ENCODE measurements around the gene MICALL2.

MICALL2 gene

DNA sequence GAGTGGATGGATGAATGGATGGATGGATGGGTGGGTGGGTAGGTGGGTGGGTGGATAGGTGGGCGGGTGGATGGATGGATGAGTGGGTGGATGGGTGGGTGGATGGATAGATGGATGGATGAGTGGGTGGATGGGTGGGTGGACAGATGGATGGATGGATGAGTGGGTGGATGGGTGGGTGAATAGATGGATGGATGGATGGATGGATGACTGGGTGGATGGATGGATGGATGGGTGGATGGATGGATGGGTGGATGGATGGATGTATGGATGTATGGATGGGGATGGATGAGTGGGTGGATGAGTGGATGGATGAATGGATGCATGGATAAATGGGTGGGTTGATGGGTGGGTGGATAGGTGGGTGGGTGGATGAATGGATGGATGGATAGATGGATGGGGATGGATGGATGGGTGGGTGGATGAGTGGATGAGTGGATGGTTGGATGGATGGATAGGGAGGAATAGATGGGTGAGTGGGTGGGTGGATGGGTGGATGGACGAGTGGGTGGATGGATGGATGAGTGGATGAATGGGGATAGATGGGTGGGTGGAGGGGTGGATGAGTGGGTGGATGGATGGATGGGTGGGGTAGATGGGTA, 43.8 kb downstream of the MICALL2 start:
- no peak for DNase-seq (ENCODE audit: low read depth)

DNA sequence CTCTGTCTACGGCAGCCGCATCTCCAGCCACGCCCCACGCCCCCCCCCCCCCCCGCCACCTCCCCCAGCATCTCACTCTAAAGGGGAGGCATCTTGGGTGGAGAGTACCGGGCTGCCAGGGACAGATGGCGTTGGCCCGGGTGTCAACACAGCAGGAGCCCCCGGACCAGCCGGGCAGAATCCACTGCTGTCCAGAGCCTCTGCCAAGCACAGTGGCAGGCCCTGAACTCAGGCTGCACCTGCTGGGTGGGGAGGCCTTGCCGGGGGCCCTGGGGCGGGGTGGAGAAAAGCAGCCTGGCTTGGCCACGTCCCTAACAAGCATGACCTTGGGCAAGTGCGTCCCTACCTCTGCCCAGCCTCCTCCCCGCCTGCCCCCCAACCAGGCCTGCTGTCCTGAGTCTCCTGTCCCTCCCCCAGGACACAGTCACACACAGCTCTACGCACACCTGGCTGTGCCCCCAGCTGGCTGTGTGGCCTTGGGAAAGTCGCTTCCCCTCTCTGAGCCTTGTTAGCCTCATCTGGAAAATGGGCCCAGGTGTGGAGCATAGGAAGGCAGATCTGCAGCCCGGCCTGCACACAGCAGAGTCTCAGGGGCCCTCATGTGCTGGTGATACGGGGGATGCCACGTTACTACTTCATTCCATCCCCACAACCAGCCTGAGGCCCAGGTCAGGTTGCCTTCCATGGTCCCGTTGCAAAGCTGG, 45.2 kb downstream of the MICALL2 start:
- no peak for DNase-seq (ENCODE audit: low read depth)

DNA sequence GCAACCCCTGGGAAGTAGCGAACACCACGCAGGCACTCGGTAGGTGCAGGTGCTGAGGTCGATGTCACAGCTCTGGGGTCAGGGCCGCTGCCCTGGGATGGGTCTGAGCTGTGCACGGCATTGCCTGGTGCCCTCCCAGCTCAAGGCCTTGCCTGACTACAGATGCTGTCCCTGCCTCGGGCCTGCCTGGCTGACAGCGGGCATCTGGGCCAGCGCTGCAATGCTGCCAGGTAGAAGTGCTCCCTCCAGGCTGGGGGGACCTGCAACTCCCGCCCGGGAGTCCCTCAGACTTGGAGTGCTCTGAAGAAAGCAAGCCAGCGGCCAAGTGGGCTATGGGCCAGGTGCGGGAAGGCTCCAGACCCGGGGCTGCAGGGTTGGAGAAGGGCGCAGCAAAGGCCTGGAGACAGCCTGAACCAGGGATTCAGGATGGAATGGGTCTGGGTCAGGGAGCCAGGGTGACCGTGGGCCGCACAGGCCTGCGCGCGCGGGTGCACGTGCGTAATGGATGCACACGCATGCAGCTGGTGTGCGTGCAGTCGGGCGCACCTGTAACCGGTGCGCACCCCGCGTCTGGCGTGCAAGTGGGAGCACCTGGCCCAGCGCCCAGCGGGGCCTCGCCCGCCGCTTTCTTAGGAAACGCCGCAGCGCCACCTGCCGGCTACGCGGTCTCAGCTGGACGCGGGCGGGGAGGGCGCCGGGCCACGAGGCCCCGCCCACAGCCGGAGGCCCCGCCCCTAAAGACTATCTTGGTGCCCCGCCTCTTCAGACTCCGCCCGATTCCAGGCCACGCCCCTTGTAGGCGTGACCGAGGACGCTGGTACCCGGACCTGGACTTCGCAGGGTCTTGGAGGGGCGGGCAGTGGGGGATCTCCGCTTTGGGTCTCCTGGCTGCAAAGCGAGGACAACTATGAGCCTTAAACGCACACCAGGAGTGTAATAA, 46.7 kb downstream of the MICALL2 start:
- peak; percentile 75 for DNase-seq (ENCODE audit: low read depth)

DNA sequence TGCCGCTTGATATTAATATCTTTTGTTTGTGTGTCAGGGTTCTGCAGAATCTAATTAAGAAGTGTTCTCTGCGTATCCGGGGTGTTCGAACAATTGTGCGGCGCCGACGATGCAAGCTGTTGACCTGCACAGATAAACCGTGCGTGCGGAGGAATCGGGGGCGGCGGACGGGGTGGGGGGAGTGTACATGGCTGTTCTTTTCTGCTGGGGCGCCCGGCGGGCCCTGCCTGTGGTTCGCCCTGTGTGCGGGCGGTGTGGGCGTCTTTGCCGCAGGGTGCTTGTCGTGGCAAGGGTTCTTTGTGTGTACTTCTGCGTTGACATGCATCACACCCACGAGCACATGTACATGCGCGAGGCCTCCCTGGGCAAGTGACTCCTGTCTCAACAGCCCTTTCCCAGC, 47.9 kb downstream of the MICALL2 start:
- no peak for DNase-seq (ENCODE audit: low read depth)

DNA sequence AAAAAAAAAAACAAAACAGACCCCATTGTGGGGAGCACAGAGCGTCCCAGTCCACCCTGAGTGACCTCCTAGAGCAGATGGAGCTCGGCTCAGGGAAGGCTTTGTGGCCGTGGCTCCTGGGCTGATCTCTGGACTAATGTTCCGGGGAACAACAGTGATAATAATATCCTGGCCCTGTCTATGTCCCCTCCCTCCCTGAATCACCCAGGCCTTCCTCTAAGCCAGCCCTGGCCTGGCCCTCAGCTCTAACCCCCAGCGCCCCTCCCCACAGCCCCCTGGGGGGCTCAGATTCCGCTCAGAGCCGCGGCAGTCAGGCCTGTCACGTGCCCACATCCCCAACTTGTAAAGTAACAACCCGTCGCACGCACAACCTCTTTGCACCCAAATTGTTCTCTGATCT, 48.3 kb downstream of the MICALL2 start:
- no peak for DNase-seq (ENCODE audit: low read depth)

DNA sequence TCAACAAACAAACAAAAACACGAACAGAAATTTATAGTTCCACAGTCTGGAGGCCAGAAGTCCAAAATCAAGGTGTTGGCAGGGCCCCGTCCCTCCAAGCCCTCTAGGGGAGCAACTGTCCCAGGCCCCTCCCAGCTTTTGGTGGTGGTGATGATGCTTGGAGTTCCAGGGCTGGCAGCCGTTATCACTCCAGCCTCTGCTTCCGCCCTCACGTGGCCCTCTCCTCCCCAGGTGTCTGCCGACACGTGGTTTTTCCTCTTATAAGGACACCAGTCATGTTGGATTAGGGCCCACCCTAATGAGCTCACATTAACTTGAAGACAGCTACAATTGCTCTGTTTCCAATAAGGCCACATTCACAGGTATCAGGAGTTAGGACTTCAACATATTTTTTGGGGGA, 49.7 kb downstream of the MICALL2 start:
- no peak for DNase-seq (ENCODE audit: low read depth)

DNA sequence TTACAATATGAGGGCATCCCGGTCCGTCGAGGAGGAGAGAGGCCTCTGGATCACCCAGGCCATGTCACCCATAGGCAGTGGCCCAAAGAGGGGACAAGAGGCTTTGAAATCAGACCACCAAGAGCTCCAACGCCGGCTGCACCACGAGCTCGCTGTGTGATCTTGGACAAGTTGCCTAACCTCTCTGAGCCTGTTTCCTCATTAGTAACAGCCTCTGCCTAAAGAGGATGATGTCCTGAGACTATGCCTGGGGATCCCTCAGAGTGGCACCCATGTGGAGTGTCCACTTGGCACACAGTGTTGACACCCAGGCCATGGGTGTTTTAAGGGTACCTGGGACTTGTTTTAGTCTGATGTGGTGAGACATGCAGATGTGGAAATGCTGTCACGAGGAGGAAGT, 50.8 kb downstream of the MICALL2 start:
- no peak for DNase-seq (ENCODE audit: low read depth)

DNA sequence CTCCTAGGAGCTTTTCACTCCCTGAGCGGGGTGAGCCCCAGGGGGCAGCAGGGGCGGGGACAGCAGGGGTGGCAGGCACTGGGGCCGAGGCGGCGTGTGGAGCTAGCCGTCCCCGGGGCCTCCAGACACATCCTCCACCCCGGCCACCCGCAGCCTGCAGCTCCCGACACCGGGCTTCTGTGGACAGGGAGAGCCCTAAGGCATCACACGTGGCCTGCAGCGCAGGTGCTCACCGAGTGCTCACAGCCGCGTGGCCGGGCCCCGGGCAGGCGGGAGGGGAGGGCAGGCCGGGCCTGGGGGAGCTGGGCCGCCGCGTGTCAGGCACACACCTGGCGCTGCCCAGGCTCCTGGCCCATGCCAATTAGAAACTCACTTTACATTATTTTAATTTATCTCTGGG, 51.4 kb downstream of the MICALL2 start:
- DNase-seq (ENCODE audit: low read depth): no peak

DNA sequence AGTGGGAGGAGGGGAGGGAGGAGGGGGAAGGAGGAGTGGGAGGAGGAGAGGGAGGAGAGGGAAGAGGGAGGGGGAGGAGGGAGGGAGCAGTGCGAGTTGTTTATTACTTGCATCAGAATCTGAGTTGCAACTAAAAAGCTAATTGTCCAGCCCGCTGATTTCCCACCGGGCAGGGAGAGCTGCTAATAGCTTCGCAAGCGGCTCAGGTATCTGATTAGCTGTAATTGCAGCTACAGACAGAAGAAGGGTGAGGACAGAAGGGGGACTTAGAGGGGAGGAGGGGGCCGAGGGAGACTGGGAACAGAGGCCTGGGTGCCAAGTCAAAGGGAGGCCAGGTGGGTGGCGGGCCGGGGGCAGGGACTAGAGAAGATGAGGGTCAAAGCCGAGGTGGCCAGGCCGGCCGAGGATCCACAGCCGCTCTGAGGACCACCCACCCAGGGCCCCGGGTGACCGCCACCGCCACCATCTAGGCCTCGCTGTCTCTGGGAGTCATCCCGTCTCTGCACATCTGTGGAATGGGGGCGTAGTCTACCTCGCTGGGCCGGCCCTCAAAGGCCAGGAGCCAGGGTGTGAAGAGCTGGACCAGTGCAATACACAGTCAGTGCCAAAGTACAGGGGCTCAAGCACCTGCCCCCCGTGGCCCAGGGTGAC, 54.2 kb downstream of the MICALL2 start:
- no peak for DNase-seq (ENCODE audit: low read depth)

DNA sequence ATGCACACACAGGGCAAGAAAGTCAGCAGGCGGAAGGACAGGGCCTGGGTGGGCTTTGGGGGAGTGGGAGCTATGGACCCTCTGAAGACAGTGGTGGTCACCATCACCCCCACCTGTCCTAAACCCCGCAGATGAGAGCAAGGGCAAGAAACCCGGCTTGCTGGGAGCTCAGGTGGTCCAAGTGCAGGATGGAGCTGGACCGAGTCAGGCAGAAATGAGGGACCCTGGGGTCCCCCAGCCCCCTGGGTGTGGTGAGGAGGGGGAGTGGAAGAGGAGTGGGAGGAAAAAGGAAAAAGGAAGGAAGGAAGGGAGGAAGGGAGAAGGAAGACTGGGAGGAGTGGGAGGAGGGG, 54.8 kb downstream of the MICALL2 start:
- no peak for DNase-seq (ENCODE audit: low read depth)

DNA sequence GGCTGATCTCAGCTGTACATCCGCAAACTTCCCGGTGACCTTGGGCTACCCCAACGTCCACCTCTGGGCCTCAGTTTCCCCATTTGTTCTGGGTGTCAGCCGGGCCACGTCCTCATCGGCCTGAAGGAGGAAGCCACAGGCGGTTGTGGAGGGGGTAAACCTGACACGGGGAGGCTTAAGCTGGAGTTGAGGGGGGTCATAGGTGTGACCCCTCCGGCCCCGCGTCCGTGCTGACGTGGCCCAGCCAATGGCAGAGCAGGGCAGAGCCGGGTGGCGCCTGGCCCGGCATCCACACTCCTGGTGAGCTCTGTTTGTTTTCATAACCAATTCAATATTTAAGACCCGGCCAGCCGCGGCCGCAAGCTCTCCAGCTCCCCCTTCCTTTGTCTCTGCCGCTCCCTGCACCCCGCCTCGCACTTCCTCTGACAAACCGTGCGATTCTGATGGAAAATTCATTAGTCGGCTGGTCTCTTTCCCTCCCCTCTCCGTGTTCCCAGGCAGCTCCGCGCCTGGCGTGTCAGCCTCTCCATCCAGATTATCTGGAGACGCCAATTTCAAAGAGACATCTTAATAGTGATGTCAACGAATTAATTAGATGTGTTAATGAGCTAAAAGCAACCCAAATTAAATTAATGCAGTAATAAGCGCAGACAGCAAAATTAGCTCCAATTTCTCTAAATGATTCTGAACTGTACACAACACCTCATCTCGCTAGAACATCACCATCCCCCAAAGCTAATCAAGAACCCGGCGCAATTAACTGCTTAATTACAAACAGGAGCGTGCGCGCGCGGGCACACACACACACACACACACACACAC, 55.4 kb downstream of the MICALL2 start:
- DNase-seq (ENCODE audit: low read depth): no peak

DNA sequence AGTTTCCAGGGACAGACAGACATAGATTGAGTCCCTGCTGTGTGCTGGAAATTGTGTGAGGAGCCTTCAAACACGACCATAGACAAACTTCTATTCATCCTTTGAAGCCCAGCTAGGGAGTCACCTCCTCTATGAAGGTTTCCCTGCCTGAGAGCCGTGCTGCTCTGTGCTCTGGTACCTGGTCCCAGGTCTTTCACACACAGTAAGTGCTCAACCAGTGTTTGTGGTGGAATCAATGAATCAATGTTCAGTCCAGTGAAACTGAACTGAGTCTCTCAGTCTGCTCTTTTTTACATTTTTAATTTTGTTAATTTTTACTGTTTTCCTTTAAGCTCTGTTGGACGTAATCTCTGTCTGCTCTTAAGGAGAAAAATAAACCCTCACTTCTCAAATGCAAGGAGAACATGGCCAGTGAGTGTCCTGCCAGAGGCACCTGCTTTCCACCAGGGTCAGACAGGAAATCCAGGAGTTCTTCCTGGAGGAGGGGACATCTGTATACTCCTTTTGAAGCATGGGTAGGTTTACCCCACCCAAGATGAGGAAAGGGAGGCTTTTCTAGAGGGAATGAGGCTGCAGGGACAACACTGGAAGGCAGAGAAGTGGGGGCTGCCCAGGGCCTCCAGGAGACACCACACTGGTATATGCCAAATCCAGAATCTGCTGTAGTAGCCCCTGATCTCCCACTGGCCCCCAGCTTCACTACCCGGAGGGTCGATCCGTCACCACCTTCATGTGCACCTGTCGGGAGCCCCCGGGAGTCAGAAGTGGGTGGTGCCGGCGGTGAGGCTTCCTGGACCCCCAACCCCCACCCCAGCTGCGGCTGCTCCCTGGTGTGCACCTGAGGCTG, 56.3 kb downstream of the MICALL2 start:
- no peak for DNase-seq (ENCODE audit: low read depth)

DNA sequence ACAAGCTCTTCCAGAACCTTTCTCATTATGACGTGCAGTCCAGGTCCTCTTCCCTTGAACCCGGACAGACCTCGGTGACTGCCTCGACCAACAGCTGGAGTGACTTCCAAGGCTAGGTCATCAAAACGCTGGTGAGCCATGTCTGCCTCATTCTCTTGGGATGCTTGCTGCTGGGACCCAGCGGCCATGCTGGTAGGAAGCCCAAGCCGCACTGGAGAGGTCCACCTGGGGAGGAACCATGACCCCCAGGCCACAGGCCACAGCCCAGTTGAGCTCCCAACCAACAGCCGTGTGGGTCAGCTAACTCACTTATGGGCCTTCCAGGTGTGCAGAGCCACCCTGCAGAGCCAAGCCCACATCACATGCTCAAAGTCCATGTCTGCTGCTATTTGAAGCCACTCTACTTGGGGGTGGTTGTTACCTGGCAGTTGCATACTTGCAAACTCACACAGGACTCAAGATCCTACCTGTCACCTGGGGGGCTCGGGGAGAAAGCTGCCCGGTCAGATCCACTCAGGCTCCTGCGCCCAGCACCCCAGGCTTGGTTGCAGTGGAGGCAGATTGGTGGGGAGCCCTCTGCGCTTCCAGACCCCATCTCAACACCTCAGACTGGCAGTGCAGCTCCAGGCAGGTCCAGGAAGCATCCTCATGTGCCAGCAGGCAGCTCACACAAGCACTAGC, 57.0 kb downstream of the MICALL2 start:
- no peak for DNase-seq (ENCODE audit: low read depth)

DNA sequence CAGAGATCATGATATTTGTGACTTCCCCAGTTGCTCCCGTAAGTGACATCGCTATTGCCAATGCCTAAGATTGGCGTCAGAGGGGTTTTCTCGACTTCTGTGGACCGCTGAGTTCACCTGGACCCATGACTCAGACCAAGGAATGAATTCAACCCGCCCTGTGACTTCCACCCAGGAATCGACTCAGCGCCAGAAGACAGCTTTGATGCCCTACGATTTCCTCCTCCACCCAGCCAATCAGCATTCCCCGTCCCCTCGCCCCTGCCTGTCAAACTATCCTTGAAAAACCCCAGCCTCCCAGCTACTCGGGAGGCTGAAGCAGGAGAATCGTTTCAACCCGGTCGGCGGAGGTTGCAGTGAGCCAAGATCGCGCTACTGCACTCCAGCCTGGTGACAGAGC, 58.3 kb downstream of the MICALL2 start:
- DNase-seq (ENCODE audit: low read depth): no peak

DNA sequence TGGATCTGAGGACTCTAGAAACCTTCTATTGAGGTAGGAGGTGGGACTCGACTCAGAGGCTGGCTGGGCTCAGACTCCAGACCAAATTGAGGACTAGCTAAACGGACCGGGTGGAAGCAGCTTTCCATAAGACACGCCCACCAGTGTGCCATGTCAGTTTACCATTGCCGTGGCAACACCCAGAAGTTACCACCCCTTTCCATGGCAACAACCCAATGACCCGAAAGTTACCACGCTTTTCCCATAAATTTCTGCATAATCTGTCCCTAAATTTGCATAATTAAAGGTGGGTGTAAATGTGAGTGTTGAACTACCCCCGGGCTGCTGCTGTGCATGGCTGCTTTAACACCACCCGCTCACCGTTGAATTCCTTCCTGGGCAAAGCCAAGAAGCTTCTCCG, 58.9 kb downstream of the MICALL2 start:
- no peak for DNase-seq (ENCODE audit: low read depth)

DNA sequence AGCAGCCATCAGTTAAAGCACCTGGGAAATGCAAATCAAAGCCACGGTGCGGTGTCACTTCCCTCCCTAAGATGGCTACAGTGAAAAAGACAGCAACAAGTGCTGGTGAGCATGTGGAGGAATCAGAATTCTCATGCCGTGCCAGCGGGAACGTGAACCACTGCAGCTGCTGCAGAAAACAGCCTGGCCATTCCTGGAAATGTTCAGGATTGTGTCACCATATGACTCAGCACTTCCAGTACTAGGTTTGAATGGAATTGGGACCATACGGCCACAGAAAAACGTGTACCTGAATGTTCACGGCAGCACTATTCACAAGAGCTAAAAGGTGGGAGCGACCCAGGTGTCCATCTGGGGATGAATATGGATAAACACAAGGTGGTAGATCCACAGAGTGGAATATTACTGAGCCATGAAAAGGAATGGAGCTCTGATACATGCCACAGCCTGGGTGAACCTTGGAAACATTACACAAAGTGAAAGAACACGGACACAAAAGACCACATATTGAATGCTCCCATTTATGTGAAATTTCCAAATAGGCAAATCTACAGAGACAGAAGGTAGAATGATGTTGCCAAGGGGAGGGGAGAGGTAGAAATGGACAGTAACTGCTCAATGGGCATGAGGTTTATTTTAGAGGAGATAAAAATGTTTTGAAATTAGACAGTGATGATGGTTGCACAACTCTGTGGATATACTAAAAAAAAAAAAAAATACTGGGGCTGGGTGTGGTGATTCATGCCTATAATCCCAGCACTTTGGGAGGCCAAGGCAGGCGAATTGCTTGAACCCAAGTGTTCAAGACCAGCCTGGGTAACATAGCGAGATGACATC, 61.6 kb downstream of the MICALL2 start:
- DNase-seq (ENCODE audit: low read depth): no peak

DNA sequence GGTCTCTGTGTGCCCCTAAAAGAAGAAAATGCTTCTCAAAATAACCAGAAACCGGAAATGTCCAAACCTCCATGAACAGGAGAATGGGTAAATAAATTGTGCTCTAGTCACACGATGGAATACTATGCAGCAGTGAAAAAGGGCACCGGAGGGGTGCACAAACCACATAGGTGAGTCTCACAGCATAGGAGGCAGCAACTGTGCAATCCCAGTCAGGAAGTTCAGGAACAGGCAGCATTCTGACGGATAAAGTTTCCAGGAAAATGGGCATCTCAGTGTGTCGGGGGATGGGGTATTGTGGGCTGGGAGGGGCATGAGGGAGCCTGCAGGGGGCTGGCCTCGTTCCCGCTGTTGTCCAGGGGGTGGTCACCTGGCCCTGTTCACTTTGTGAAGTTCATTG, 63.1 kb downstream of the MICALL2 start:
- DNase-seq (ENCODE audit: low read depth): no peak

DNA sequence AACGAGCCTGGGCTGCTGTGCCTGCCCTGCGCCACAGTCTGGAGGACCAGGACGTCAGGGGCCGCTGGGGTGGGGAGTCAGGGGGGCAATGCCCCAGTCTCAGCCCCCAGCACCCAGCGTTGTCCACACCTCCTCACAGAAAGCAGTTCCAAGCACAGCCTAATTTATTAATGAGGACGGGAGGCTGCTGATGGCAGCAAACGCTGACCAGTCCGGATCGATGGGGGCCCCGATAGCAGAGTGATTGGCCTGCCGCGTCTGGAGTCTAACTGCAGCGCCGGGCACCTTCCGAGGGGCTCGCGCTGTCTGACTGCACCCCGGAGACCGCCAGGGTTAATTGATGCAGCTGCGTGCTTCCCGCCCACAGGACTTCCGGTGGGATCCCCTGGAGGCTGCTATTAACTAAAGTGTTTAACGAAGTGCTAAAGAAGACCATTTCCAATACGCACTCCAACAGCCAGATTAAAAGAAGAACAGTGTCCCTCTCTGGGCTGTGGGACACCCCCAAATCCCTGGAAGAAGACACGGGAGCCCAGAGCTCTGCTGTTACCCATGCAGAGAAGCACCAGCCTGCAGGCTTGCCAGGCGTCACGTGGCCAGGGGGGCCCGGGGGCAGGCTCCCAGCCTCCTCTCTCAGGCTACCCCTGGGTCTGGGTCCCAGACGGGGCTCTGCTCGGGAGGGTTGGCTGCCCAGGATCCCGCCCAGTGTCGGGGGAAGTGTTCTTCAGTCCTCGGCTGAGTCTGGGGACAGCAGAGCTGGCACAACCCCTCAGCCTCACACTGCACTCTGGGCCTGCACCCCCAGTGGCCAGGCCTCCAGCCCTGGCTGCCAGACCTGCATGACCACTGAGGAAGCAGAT, 63.8 kb downstream of the MICALL2 start:
- DNase-seq (ENCODE audit: low read depth): no peak
